HG02642 (cell line): ENCODE data around the gene ZC2HC1B.
"Not testable (repeated sequence)": the region's sequence is repeated elsewhere in the genome, so short reads cannot be mapped to it uniquely, and the experiment has no call there.

Source experiments
- ATAC-seq: cut with Tn5 transposase; IDR thresholded peaks from one replicate; pipeline ENCODE4 v1.9.1; 2021; ENCODE audit warnings: mild to moderate bottlenecking; ENCODE audit not compliant: unreplicated experiment, poor library complexity

The ZC2HC1B gene

GRCh38 chr6:143867236-143867635 lies 3.0 kb downstream of the ZC2HC1B start:
- ATAC-seq = no peak

DNA sequence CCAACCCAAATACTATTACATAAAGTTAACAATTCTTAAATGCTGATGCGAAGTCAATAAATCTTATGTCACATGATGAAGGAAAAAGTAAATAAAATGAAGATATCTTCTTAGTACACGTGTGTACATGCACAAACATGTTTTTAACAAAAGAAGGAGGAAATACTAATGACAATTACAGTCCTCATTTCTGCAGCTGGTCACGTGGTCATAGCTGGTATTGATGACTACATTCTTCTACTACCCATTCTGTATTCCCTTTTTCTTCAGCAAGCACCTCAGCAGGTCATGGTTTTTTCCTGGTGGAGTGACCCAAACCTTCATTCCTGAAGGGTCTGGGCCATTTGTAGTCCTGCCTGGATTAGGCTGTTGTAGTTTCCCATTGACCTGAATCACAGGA lies 4.5 kb downstream of the ZC2HC1B start:
- not testable (repeated sequence) for ATAC-seq

DNA sequence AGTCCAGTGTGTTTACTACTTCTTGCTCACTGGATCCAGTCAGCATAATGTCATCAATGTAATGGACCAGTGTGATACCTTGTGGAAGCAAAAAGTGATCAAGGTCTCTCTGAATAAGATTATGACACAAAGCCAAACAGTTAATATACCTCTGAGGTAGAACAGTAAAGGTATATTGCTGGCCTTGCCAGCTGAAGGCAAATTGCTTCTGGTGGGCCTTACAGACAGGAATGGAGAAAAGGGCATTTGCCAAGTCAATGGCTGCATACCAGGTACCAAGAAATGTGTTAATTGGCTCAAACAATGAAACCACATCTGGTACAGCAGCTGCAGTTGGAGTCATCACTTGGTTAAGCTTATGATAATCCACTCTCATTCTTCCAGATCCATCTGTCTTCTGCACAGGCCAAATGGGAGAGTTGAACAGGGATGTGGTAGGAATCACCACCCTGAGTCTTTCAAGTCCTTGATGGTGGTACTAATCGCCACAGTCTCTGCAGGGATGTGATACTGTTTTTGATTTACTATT lies 7.0 kb downstream of the ZC2HC1B start:
- not testable (repeated sequence) for ATAC-seq

- ATAC-seq = peak; percentile 90
Observed at GRCh38 chr6:143872201-143872600, 7.9 kb downstream of the ZC2HC1B start.

DNA sequence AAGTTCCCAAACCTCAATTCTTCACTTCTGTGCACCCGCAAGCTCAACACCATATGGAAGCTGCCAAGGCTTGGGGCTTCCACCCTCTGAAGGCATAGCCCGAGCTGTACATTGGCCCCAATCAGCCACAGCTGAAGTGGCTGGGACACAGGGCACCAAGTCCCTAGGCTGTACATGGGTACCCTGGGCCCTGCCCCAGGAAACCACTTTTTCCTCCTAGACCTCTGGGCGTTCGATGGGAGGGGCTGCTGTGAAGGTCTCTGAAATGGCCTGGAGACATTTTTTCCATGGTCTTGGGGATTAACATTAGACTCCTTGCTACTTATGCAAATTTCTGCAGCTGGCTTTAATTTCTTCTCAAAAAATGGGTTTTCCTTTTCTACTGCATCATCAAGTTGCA lies 9.3 kb downstream of the ZC2HC1B start:
- not testable (repeated sequence) for ATAC-seq

- not testable (repeated sequence) for ATAC-seq
Observed at GRCh38 chr6:143874503-143874902, 10.2 kb downstream of the ZC2HC1B start.

DNA sequence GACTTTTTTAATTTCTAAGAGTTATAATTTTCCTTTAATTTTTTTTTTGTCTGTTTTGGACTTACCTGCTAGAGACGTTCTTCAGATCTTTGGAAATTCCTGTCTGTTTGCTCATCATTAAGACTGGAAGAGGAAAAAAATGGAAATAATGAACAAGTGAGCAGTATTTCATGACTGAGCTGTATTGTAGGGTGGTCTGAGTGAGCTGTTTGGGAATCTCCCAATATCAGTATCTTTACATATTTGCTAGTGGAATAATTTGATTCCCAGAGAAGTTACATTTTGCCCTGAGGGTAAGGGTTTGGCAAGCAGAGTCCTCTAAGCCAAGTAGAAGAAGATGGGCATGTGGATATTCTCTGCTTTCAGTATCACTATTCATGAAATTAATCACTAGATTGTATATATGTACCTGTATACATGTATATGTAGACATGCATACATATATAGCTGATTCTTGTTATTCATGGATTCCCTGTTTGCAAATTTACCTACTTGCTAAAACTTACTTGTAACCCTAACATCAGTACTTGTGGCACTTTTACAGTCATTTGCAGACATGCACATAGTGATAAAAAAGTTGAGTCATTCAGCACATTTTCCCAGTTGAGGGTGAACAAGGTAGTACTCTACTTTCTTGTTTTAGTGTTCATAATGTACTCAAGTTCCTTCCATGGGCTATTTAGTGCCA lies 13.5 kb downstream of the ZC2HC1B start:
- no peak for ATAC-seq

GRCh38 chr6:143878272-143878760 lies 14.0 kb downstream of the ZC2HC1B start:
- no peak for ATAC-seq

DNA sequence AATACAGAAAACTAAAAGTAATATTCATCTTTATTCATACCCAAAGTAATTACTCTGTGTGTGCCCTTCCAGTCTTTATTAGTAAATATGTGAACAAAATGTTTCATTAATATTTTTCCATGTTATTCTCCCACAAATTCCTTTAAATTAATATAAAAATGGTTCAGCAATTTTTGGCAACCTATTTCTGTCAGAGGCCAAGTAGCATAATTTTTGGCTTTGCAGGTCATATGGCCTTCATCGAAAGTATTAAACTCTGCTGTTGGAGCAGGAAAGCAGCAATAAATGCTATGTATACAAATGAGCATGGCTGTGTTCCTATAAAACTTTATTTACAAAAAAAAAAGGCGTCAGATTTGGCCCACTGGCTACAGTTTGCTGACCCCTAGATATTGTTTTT lies 16.1 kb downstream of the ZC2HC1B start:
- ATAC-seq = no peak

DNA sequence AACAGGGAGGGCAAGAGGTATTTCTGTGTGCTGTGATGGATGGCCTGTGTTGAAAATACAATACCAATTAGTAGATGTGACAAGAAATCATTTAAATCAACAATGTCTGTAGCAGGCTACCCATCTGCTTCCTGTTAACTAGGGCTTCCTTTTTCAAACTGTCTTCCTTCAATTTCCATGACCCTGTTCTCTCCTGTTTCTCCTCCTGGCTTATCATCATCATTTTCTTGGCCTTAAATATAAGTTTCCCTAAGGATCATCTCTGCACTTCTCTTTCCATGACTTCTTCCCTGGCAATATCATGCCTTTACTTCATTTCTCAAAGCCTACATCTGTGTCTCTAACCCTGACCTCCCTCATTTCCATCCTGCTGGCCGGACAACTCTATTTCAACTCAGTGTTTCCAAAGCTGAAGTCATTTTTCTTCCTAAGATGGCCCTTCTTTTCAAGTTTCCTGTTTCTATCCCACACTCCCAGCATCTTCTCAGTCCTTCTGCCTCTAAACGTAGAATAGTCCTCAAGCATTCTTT lies 18.2 kb downstream of the ZC2HC1B start:
- ATAC-seq = no peak

- no peak for ATAC-seq
Observed at GRCh38 chr6:143884216-143884900, 20.1 kb downstream of the ZC2HC1B start.

DNA sequence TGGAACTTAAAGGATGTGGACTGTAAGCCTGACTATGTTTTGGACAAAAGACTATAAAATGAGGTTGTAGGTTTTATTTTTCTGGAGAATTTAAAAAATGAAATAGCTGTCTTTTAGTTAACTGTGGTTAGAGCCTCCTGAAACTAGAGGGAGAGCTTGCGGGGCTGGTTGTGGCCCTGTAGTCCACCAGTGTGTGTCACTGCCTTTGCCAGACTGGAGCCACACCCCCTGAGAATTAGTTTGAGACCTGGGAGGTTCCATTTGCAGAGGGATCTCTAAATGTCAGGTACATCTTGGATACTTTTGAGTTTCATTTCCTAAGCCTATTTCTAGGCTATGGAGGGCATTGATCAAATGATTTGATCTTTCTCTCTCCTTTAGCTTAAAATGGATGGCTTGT lies 20.8 kb downstream of the ZC2HC1B start:
- no peak for ATAC-seq

DNA sequence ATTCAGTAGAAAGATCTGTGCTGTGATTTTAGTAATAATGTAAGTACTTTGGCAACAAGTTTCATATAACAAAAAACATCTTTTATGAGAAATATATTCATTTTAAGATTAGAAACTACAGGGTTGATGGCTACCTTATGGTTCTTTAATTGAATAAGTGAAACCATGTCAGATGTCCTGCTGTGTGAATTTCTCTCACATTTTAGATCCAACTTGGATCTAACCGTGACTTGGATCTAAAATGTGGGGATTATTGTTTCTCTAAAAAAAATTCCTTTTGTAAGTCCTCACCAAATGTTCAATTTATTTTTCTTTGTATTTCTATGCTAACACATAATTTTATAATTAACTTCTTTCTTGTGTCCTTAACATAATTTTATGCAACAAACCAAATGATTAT lies 30.4 kb downstream of the ZC2HC1B start:
- ATAC-seq = no peak

DNA sequence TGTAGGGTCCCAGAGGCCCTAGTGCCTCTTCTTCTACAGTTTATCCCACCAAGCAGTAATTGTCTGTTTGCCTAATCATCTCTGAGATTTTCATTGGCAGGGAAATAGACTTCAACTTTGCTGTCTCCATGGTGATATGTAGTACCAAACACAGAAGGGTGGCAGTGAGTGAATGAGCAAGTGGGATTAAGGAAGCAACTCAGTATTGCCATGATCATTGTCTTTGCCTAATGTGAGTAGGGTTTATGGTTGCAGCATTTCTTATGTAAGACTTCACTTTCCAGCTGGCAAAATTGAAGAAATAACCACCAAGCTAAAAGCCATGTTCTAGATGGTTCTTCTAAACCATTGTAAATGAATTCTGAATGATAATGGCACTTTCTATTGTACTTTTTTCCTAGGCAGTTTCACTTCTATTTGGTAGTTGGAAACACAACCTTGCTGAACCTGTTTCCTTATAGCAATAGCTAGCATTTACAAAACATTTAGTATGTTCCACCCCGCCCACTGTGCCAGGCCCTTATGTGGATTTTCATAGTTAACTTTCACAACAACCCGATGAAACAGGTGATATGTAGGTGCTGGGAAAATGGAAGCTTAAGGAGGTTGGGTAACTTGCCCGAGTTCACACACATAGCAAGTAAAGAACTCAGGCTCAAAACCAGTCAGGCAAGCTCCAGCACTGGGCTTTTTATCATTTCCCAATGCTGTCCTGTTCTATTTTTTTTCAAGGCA lies 32.0 kb downstream of the ZC2HC1B start:
- no peak for ATAC-seq

- ATAC-seq = no peak
Observed at GRCh38 chr6:143900358-143900757, 36.1 kb downstream of the ZC2HC1B start.

DNA sequence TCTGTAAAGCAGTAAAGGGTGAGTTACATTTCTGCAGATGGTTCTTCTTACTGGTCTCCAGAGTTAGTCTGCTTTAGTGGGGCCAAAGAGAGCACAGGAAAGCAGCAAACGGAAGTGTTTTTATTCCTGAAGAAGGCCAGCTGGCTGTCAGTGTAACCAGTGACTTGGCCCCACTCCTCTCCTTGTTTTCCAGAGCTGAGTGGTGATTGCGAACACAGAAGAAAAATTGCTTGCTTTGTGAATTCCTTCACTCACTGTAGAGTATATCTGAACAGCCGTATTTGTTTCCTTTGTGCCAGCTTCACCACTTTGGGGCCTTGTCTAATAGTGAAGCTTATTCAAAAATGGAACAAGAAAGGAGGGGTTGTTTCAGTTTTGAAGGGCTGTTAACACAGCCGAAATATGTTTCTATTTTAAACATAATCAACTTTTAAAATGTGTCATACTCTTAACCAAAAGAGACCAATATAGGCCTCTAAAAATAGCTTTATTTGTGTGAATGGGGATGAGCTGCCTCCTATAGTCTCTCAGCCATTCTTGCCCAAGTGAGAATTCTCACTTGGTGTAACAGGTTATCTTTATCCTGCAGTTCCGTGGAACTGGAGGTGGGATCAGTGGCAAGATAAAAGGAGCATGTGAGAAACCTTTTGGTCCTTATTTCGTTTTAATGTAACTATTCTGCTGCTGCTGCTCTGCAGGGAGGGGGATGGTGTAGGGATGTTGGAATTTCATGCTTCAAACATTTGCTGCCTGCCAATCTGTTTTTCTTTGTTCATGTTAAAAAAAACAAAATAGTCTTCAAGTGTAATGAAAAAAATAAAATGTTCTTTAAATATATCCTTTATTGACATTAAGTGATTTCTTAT lies 37.8 kb downstream of the ZC2HC1B start:
- ATAC-seq = peak; percentile 94

DNA sequence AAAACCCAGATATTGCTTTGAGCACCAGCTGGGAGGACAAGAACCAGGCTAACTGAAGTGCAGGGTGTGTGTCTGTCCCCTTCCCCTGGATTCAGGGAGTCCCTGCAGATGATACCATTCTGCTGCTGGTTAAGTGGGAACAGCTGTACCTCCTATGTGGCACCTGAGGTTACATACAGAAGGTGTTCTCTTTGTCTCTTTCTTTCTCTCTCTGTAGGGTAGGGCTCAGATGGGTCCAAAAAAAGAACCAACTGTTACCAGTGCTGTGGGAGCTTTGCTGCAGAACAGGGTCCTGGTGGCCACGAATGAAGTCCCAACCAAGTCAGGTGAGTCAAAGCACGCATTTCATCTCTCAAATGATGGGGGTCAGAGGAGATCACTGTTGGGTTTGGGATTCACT lies 38.6 kb downstream of the ZC2HC1B start:
- no peak for ATAC-seq

DNA sequence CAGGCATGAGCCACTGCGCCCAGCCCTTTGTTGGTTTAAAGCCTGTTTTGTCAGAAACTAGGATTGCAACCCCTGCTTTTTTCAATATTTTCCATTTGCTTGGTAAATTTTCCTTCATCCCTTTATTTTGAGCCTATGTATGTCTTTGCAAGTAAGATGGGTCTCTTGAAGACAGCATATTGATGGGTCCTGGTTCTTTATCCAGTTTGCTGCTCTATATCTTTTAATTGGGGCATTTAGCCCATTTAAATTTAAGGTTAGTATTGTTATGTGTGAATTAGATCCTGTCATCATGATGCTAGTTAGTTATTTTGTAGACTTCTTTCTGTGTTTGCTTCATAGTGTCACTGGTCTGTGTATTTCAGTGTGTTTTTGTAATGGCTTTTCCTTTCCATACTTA lies 46.8 kb downstream of the ZC2HC1B start:
- ATAC-seq = no peak

GRCh38 chr6:143912671-143913070 lies 48.4 kb downstream of the ZC2HC1B start:
- no peak for ATAC-seq

DNA sequence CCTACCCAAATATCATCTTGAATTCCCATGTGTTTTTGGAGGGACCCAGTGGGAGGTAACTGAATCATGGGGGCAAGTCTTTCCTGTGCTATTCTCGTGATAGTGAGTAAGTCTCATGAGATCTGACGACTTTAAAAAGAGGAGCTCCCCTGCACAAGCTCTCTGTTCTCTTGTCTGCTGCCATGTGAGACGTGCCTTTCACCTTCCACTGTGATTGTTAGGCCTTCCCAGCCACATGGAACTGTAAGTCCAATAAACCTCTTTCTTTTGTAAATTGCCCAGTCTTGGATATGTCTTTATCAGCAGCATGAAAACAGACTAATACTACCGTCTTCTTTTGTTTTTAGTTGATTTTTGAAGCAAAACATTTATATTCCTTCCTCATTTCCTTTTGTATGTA lies 52.8 kb downstream of the ZC2HC1B start:
- not testable (repeated sequence) for ATAC-seq
